Panc1 (cell line): ENCODE data around the gene WFDC12. TPM values are rescaled to one million over a fixed set of nuclear protein-coding genes. Genes with fewer than 3 reads are reported as not detected.

Experiments
- ATAC-seq: fragments of 200-7000 bp; cut with Tn5 transposase; 2 replicates; pipeline ENCODE4 v1.9.1; 2020; ENCODE audit warnings: mild to moderate bottlenecking, moderate library complexity
- BruUV-seq: library from RNA; stranded (reverse); fragments of 400-500 nt; replicated peaks from 2 replicates; lab custom pipeline; 2021; lab: Mats Ljungman, UMichigan
- CTCF ChIA-PET: fragments of 300-600 bp; sonication (Branson Sonifier 250); formaldehyde crosslinking; loops from one replicate; lab custom pipeline; 2022; ENCODE audit warnings: antibody characterized with exemption; lab: Charles Lee
- POLR2A ChIA-PET: fragments of 300-600 bp; sonication (Branson Sonifier 250); formaldehyde crosslinking; loops from one replicate; lab custom pipeline; 2022; ENCODE audit warnings: antibody characterized with exemption; lab: Charles Lee
- DNase-seq: peaks from one replicate; pipeline ENCODE4 v3.0.0-alpha.2; 2010; ENCODE audit warnings: low read depth, low spot score
- H3K27ac ChIP-seq: 2 replicates; pipeline ENCODE4 v1.5.1; 2011; ENCODE audit warnings: mild to moderate bottlenecking, low read length, inconsistent platforms
- H3K27me3 ChIP-seq: fragments of 200-500 bp; sonication (Bioruptor generic); 2 replicates; pipeline ENCODE4 v1.6.0; 2014; ENCODE audit warnings: low read length, inconsistent platforms; ENCODE audit not compliant: control insufficient read depth, insufficient read depth
- H3K36me3 ChIP-seq: fragments of 200-500 bp; sonication (Bioruptor generic); 2 replicates; pipeline ENCODE4 v1.5.1; 2014; ENCODE audit warnings: inconsistent platforms, mild to moderate bottlenecking, low read length, moderate library complexity; ENCODE audit not compliant: control insufficient read depth, insufficient read depth
- H3K4me1 ChIP-seq: 2 replicates; pipeline ENCODE4 v1.5.1; 2011; ENCODE audit warnings: inconsistent platforms, mild to moderate bottlenecking, low read length, moderate library complexity; ENCODE audit not compliant: control insufficient read depth, insufficient read depth
- H3K4me3 ChIP-seq, 2 experiments: 2 replicates each; pipeline ENCODE4 v1.5.1; 2011 to 2012; ENCODE audit warnings: low read depth in 2 of 2, low read length in 2 of 2, mild to moderate bottlenecking in 2 of 2, inconsistent platforms in 1 of 2, moderate library complexity in 1 of 2
- H3K9me3 ChIP-seq: fragments of 200-500 bp; sonication (Bioruptor generic); 2 replicates; pipeline ENCODE4 v1.5.1; 2014; ENCODE audit warnings: low read depth, mild to moderate bottlenecking, inconsistent platforms, low read length, moderate library complexity; ENCODE audit not compliant: control insufficient read depth, insufficient read depth
- POLR2AphosphoS5 ChIP-seq: IDR thresholded peaks from 2 replicates; pipeline ENCODE4 v1.6.1; 2012; ENCODE audit warnings: mild to moderate bottlenecking, low read depth, low read length, moderate library complexity
- SIN3A ChIP-seq: IDR thresholded peaks from 2 replicates; pipeline ENCODE4 v1.6.1; 2012; ENCODE audit warnings: low read depth, mild to moderate bottlenecking, low read length, moderate library complexity, borderline replicate concordance; ENCODE audit not compliant: insufficient read depth
- TCF7L2 ChIP-seq: IDR thresholded peaks from 2 replicates; pipeline ENCODE4 v1.6.1; 2011; ENCODE audit warnings: mild to moderate bottlenecking, low read depth, low read length, inconsistent platforms
- in situ Hi-C: cut with HindIII; loops from 2 replicates; pipeline ENCODE4 v1.10.0; 2016; ENCODE audit warnings: low sequenced_read_pairs, low pct_unique_long_range_greater_than_20kb
- intact Hi-C: fragments of 100-400 bp; cut with micrococcal nuclease; formaldehyde crosslinking; loops from one replicate; pipeline ENCODE4 v1.10.0; 2022; ENCODE audit not compliant: unreplicated experiment
- total RNA-seq: library from RNA; stranded (reverse); gene quantifications from one replicate; pipeline ENCODE4 v1.2.1, GENCODE V29; 2021; ENCODE audit not compliant: unreplicated experiment
- TF ChIP-seq, protein P1 (sequence below), 2 experiments: IDR thresholded peaks; 2 replicates each; pipeline ENCODE4 v1.6.1; 2011 to 2012; ENCODE audit warnings: low read depth in 2 of 2, control low read depth in 1 of 2, low read length in 1 of 2, mild to moderate bottlenecking in 1 of 2, moderate library complexity in 1 of 2; ENCODE audit not compliant: insufficient read depth in 1 of 2
- TF ChIP-seq, protein P2 (sequence below): fragments of 450-650 bp; IDR thresholded peaks from 2 replicates; pipeline ENCODE4 v1.5.1; 2017; ENCODE audit warnings: mild to moderate bottlenecking

Gene WFDC12
- total RNA-seq, 1 experiment from 2014 or later: not detected

GRCh38 chr20:45113865-45114264, 10.4 kb downstream of the WFDC12 start:
- no peak for DNase-seq
- Histone ChIP-seq H3K36me3 (no peaks in the 10 kb centered on the region), H3K27ac (no peak overlapping the region), H3K4me3 (no peak overlapping the region), H3K27me3 (peaks cover 4% of the 10 kb centered on the region; the same call in 1 of the 2 replicates), H3K9me3 (no peaks in the 10 kb centered on the region), H3K4me1 (no peaks in the 10 kb centered on the region)
- no TSS peak for BruUV-seq
- ATAC-seq: no peak
- CTCF ChIA-PET: interaction anchor here (0.6 to 1.5 kb wide), 2 partner anchors 156 to 176 kb away, joined by 3 to 4 read pairs; no protein-coding TSS in a partner anchor
- TF ChIP-seq, protein P1, sequence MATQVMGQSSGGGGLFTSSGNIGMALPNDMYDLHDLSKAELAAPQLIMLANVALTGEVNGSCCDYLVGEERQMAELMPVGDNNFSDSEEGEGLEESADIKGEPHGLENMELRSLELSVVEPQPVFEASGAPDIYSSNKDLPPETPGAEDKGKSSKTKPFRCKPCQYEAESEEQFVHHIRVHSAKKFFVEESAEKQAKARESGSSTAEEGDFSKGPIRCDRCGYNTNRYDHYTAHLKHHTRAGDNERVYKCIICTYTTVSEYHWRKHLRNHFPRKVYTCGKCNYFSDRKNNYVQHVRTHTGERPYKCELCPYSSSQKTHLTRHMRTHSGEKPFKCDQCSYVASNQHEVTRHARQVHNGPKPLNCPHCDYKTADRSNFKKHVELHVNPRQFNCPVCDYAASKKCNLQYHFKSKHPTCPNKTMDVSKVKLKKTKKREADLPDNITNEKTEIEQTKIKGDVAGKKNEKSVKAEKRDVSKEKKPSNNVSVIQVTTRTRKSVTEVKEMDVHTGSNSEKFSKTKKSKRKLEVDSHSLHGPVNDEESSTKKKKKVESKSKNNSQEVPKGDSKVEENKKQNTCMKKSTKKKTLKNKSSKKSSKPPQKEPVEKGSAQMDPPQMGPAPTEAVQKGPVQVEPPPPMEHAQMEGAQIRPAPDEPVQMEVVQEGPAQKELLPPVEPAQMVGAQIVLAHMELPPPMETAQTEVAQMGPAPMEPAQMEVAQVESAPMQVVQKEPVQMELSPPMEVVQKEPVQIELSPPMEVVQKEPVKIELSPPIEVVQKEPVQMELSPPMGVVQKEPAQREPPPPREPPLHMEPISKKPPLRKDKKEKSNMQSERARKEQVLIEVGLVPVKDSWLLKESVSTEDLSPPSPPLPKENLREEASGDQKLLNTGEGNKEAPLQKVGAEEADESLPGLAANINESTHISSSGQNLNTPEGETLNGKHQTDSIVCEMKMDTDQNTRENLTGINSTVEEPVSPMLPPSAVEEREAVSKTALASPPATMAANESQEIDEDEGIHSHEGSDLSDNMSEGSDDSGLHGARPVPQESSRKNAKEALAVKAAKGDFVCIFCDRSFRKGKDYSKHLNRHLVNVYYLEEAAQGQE (IDR thresholded peaks at IDR 0.05; ENCODE audit: insufficient read depth in 1 of 2, low read depth in 2 of 2, low read length in 1 of 2): no peak
- no peak for TF ChIP-seq TCF7L2
- no peak for TF ChIP-seq POLR2AphosphoS5
- TF ChIP-seq SIN3A: no peak
- TF ChIP-seq, protein P2, sequence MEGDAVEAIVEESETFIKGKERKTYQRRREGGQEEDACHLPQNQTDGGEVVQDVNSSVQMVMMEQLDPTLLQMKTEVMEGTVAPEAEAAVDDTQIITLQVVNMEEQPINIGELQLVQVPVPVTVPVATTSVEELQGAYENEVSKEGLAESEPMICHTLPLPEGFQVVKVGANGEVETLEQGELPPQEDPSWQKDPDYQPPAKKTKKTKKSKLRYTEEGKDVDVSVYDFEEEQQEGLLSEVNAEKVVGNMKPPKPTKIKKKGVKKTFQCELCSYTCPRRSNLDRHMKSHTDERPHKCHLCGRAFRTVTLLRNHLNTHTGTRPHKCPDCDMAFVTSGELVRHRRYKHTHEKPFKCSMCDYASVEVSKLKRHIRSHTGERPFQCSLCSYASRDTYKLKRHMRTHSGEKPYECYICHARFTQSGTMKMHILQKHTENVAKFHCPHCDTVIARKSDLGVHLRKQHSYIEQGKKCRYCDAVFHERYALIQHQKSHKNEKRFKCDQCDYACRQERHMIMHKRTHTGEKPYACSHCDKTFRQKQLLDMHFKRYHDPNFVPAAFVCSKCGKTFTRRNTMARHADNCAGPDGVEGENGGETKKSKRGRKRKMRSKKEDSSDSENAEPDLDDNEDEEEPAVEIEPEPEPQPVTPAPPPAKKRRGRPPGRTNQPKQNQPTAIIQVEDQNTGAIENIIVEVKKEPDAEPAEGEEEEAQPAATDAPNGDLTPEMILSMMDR: no peak
- POLR2A ChIA-PET: no interaction called here
- intact Hi-C loops: no loop called here
- in situ Hi-C loops: no loop called here

- Histone ChIP-seq H3K4me1 (no peaks in the 10 kb centered on the region), H3K27me3 (no peaks in the 10 kb centered on the region), H3K27ac (no peak overlapping the region), H3K4me3 (no peak overlapping the region), H3K36me3 (no peaks in the 10 kb centered on the region), H3K9me3 (no peaks in the 10 kb centered on the region)
- POLR2A ChIA-PET: no interaction called here
- no TSS peak for BruUV-seq
- in situ Hi-C loops (no loop called here), intact Hi-C loops (no loop called here)
- CTCF ChIA-PET: interaction anchor here (0.9 to 1.7 kb wide), 5 partner anchors 13 to 199 kb away, joined by 3 to 7 read pairs (median 6); no protein-coding TSS in a partner anchor
- ATAC-seq: no peak
- no peak for TF ChIP-seq SIN3A
- TF ChIP-seq, protein P1 (IDR thresholded peaks at IDR 0.05; ENCODE audit: insufficient read depth in 1 of 2, low read depth in 2 of 2, low read length in 1 of 2): no peak
- TF ChIP-seq, protein P2: no peak
- TF ChIP-seq POLR2AphosphoS5: no peak
- no peak for TF ChIP-seq TCF7L2
- DNase-seq: no peak
Observed at GRCh38 chr20:45112754-45113153, 11.5 kb downstream of the WFDC12 start.
